ENCODE measurements around the gene CSRP2. TPM values are rescaled to one million over a fixed set of nuclear protein-coding genes. Genes with fewer than 3 reads are reported as not detected.
A peak's percentile ranks its signal among the peaks of the same experiment; 100 is the strongest.

CSRP2 gene
- total RNA-seq, 1 experiment from 2014 or later, result 158 TPM

- no peaks in the 10 kb centered on the region for H3K9me3 Mint-ChIP-seq
- H3K27me3 ChIP-seq (ENCODE audit: insufficient read depth, low read length), result no peaks in the 10 kb centered on the region
- no peak overlapping the region for H3K23ac ChIP-seq (ENCODE audit: insufficient read length, low read depth, low read length)
- no CpG with 5 or more reads among the region's 6 CpGs for WGBS (ENCODE audit: extremely low coverage, insufficient read length, low lambda C conversion rate)
- no peaks in the 10 kb centered on the region for H3K23me2 ChIP-seq (ENCODE audit: insufficient read length, low read depth, low read length, poor library complexity, severe bottlenecking)
- no peak overlapping the region for H3K4me2 ChIP-seq (ENCODE audit: insufficient read depth, insufficient read length, low read length)
- no peak overlapping the region for H2BK5ac ChIP-seq (ENCODE audit: insufficient read length, low read length)
- no peak for DNase-seq
- no peaks in the 10 kb centered on the region for H3K79me2 ChIP-seq (ENCODE audit: insufficient read depth, low read length)
- no peaks in the 10 kb centered on the region for H3K9me3 ChIP-seq (ENCODE audit: control insufficient read depth, low read depth, low read length)
- no peak overlapping the region for H4K5ac ChIP-seq (ENCODE audit: insufficient read length, low read depth, low read length)
- H2BK15ac ChIP-seq (ENCODE audit: low read depth, low read length), result no peak overlapping the region
- TF ChIP-seq CTCF (conservative IDR thresholded peaks at IDR 0.05), result no peak
- no peak overlapping the region for H4K8ac ChIP-seq (replicated peaks; ENCODE audit: insufficient read length, low read depth, low read length)
- no peak overlapping the region for H3K9ac ChIP-seq (ENCODE audit: extremely low read depth, insufficient read length, low read length)
- no peak overlapping the region for H2BK20ac ChIP-seq (ENCODE audit: low read depth, low read length, poor library complexity, severe bottlenecking)
- no peak overlapping the region for H3K14ac ChIP-seq (ENCODE audit: insufficient read depth, low read length)
- no peak overlapping the region for H3K4ac ChIP-seq (ENCODE audit: low read depth, low read length)
- H2AFZ ChIP-seq (ENCODE audit: low read length), result no peak overlapping the region
- H3T11ph ChIP-seq (ENCODE audit: low read length), result no peak overlapping the region
- no peak overlapping the region for H3K27ac ChIP-seq (ENCODE audit: insufficient read length, low read depth, low read length)
- H3K4me1 Mint-ChIP-seq, result peaks cover 49 to 52% of the 10 kb centered on the region in 2 experiments
- no peak overlapping the region for H2AK5ac ChIP-seq (ENCODE audit: insufficient read length, low read length)
- no peak overlapping the region for H3K56ac ChIP-seq (ENCODE audit: insufficient read length, low read depth, low read length)
- H3K4me1 ChIP-seq (ENCODE audit: insufficient read depth, low read length), result peaks cover 16% of the 10 kb centered on the region
- H3K18ac ChIP-seq (ENCODE audit: insufficient read length, low read depth, low read length), result no peak overlapping the region
- no peak overlapping the region for H4K91ac ChIP-seq (ENCODE audit: insufficient read length, low read depth, low read length)
- no peak overlapping the region for H2BK120ac ChIP-seq (ENCODE audit: low read depth, low read length, poor library complexity, severe bottlenecking)
- no peaks in the 10 kb centered on the region for H3K27me3 Mint-ChIP-seq (ENCODE audit: low read depth)
- H3K36me3 Mint-ChIP-seq (ENCODE audit: insufficient read depth in 1 of 3, low read depth in 3 of 3), result peaks cover 0 to 4% (median 3%) of the 10 kb centered on the region in 3 experiments; a peak in 2 of 7 replicates
- H2BK12ac ChIP-seq (ENCODE audit: insufficient read length, low read depth, low read length), result no peak overlapping the region
- H4K20me1 ChIP-seq (ENCODE audit: control insufficient read depth, insufficient read depth, insufficient read length), result no peaks in the 10 kb centered on the region
- no peaks in the 10 kb centered on the region for H3K79me1 ChIP-seq (ENCODE audit: insufficient read depth, low read depth, low read length, poor library complexity, severe bottlenecking)
- peak overlapping the region in 2 of 3 experiments; percentile 48 to 93; a peak in 3 of 7 replicates for H3K27ac Mint-ChIP-seq
- H3K4me3 Mint-ChIP-seq, result peak overlapping the region in 1 of 2 experiments; percentile 42; a peak in 2 of 5 replicates
Measured at GRCh38 chr12:76908303-76909017, 29.6 kb upstream of the CSRP2 start.

All from H9 (cell line).